HUES6 (cell line): ENCODE results near the gene KCNMA1.

Experiments
- H3K27ac ChIP-seq: 2 replicates; pipeline ENCODE4 v1.7.0; 2013; ENCODE audit warnings: low read depth, mild to moderate bottlenecking, low read length, inconsistent platforms
- H3K27me3 ChIP-seq: 2 replicates; pipeline ENCODE4 v1.6.1; 2013; ENCODE audit warnings: low read length; ENCODE audit not compliant: control insufficient read depth, insufficient read depth
- H3K36me3 ChIP-seq: 2 replicates; pipeline ENCODE4 v1.6.1; 2013; ENCODE audit warnings: low read length; ENCODE audit not compliant: control insufficient read depth, insufficient read depth
- H3K4me1 ChIP-seq: 2 replicates; pipeline ENCODE4 v1.6.1; 2013; ENCODE audit warnings: low read length; ENCODE audit not compliant: control insufficient read depth, insufficient read depth
- H3K4me3 ChIP-seq: 2 replicates; pipeline ENCODE4 v1.5.1; 2013; ENCODE audit warnings: low read depth, low read length
- H3K9ac ChIP-seq: one replicate; pipeline ENCODE4 v1.6.1; 2013; ENCODE audit warnings: mild to moderate bottlenecking, low read length
- H3K9me3 ChIP-seq: 2 replicates; pipeline ENCODE4 v1.6.1; 2013; ENCODE audit warnings: low read depth, low read length; ENCODE audit not compliant: control insufficient read depth, insufficient read depth

KCNMA1 gene

GRCh38 chr10:76882245-76882644 lies 755.4 kb downstream of the KCNMA1 start:
- Histone ChIP-seq H3K36me3 (no peaks in the 10 kb centered on the region), H3K4me1 (no peaks in the 10 kb centered on the region), H3K27ac (no peak overlapping the region), H3K27me3 (no peaks in the 10 kb centered on the region), H3K9me3 (no peaks in the 10 kb centered on the region), H3K9ac (no peak overlapping the region), H3K4me3 (no peak overlapping the region)

GRCh38 chr10:76881477-76882220 lies 756.0 kb downstream of the KCNMA1 start:
- Histone ChIP-seq H3K27me3 (no peaks in the 10 kb centered on the region), H3K4me1 (no peaks in the 10 kb centered on the region), H3K9me3 (no peaks in the 10 kb centered on the region), H3K9ac (no peak overlapping the region), H3K27ac (no peak overlapping the region), H3K4me3 (no peak overlapping the region), H3K36me3 (no peaks in the 10 kb centered on the region)

- H3K4me1 ChIP-seq, result no peaks in the 10 kb centered on the region
- no peak overlapping the region for H3K9ac ChIP-seq
- no peaks in the 10 kb centered on the region for H3K36me3 ChIP-seq
- H3K27me3 ChIP-seq, result no peaks in the 10 kb centered on the region
- no peaks in the 10 kb centered on the region for H3K9me3 ChIP-seq
- no peak overlapping the region for H3K27ac ChIP-seq
- H3K4me3 ChIP-seq, result no peak overlapping the region
Measured at GRCh38 chr10:76880931-76881330, 756.7 kb downstream of the KCNMA1 start.

- Histone ChIP-seq H3K9me3 (no peaks in the 10 kb centered on the region), H3K9ac (no peak overlapping the region), H3K4me1 (no peaks in the 10 kb centered on the region), H3K4me3 (no peak overlapping the region), H3K27ac (no peak overlapping the region), H3K27me3 (no peaks in the 10 kb centered on the region), H3K36me3 (no peaks in the 10 kb centered on the region)
Measured at GRCh38 chr10:76879116-76879913, 758.3 kb downstream of the KCNMA1 start.

- H3K4me3 ChIP-seq, result no peak overlapping the region
- no peak overlapping the region for H3K9ac ChIP-seq
Measured at GRCh38 chr10:76878514-76878913, 759.1 kb downstream of the KCNMA1 start.

GRCh38 chr10:76874896-76875295 lies 762.7 kb downstream of the KCNMA1 start:
- H3K9me3 ChIP-seq, result no peaks in the 10 kb centered on the region
- no peak overlapping the region for H3K4me3 ChIP-seq
- H3K36me3 ChIP-seq, result no peaks in the 10 kb centered on the region
- H3K27me3 ChIP-seq, result no peaks in the 10 kb centered on the region
- no peak overlapping the region for H3K27ac ChIP-seq
- H3K4me1 ChIP-seq, result no peaks in the 10 kb centered on the region
- H3K9ac ChIP-seq, result no peak overlapping the region

More at GRCh38 chr10:76878514-76878913, 759.1 kb downstream of the KCNMA1 start:
- H3K4me1 ChIP-seq, result no peaks in the 10 kb centered on the region
- no peaks in the 10 kb centered on the region for H3K36me3 ChIP-seq
- no peak overlapping the region for H3K27ac ChIP-seq
- H3K9me3 ChIP-seq, result no peaks in the 10 kb centered on the region
- H3K27me3 ChIP-seq, result no peaks in the 10 kb centered on the region

GRCh38 chr10:76874176-76874575 lies 763.4 kb downstream of the KCNMA1 start:
- H3K36me3 ChIP-seq, result no peaks in the 10 kb centered on the region
- H3K4me3 ChIP-seq, result no peak overlapping the region
- no peak overlapping the region for H3K27ac ChIP-seq
- no peaks in the 10 kb centered on the region for H3K4me1 ChIP-seq
- no peaks in the 10 kb centered on the region for H3K9me3 ChIP-seq
- H3K27me3 ChIP-seq, result no peaks in the 10 kb centered on the region
- no peak overlapping the region for H3K9ac ChIP-seq

- Histone ChIP-seq H3K27me3 (no peaks in the 10 kb centered on the region), H3K27ac (no peak overlapping the region), H3K9me3 (no peaks in the 10 kb centered on the region), H3K9ac (no peak overlapping the region), H3K4me1 (no peaks in the 10 kb centered on the region), H3K36me3 (no peaks in the 10 kb centered on the region), H3K4me3 (no peak overlapping the region)
Measured at GRCh38 chr10:76871697-76872295, 765.8 kb downstream of the KCNMA1 start.

GRCh38 chr10:76869931-76870330 lies 767.7 kb downstream of the KCNMA1 start:
- Histone ChIP-seq H3K27me3 (no peaks in the 10 kb centered on the region), H3K9me3 (no peaks in the 10 kb centered on the region)

GRCh38 chr10:76868098-76868977 lies 769.3 kb downstream of the KCNMA1 start:
- no peak overlapping the region for H3K27ac ChIP-seq

More at GRCh38 chr10:76869931-76870330, 767.7 kb downstream of the KCNMA1 start:
- no peaks in the 10 kb centered on the region for H3K4me1 ChIP-seq
- no peak overlapping the region for H3K27ac ChIP-seq
- H3K4me3 ChIP-seq, result no peak overlapping the region
- no peaks in the 10 kb centered on the region for H3K36me3 ChIP-seq
- no peak overlapping the region for H3K9ac ChIP-seq

More at GRCh38 chr10:76868098-76868977, 769.3 kb downstream of the KCNMA1 start:
- no peaks in the 10 kb centered on the region for H3K9me3 ChIP-seq
- no peaks in the 10 kb centered on the region for H3K36me3 ChIP-seq
- H3K9ac ChIP-seq, result no peak overlapping the region
- H3K4me1 ChIP-seq, result no peaks in the 10 kb centered on the region
- H3K27me3 ChIP-seq, result no peaks in the 10 kb centered on the region
- no peak overlapping the region for H3K4me3 ChIP-seq
